Gastrocnemius medialis (tissue), 4 donors: Measurements from ENCODE around the gene RPAP3.

Experiments
- CTCF ChIP-seq, 5 experiments: fragments of 450-650 bp in 3 of 5; fragments of 200-600 bp in 2 of 5; sonication (generic) in 2 of 5; IDR thresholded peaks in 4 of 5; conservative IDR thresholded peaks in 1 of 5; 1 replicate in 4 of 5; 2 replicates in 1 of 5; pipeline ENCODE4 v1.5.1; 2016 to 2019; ENCODE audit warnings: antibody characterized with exemption in 5 of 5, mild to moderate bottlenecking in 3 of 5, moderate library complexity in 3 of 5
- POLR2A ChIP-seq, 2 donors: fragments of 450-650 bp; IDR thresholded peaks; one replicate each; pipeline ENCODE4 v1.6.1; 2017; ENCODE audit warnings: antibody characterized with exemption in 2 of 2, mild to moderate bottlenecking in 2 of 2, moderate library complexity in 2 of 2

- no peak for TF ChIP-seq CTCF (IDR thresholded peaks at IDR 0.05 in 4 of 5, conservative IDR thresholded peaks at IDR 0.05 in 1 of 5)
- no peak for TF ChIP-seq POLR2A (IDR thresholded peaks at IDR 0.05)
Observed at GRCh38 chr12:47715877-47716548, 10.2 kb upstream of the RPAP3 start.
